ENCODE data around the gene SELP.

SELP gene

GRCh38 chr1:169576241-169576934 lies 53.5 kb downstream of the SELP start:
- DNase-seq (ENCODE audit: low spot score): no peak

GRCh38 chr1:169574336-169574735 lies 55.6 kb downstream of the SELP start:
- DNase-seq (ENCODE audit: low spot score): no peak

- peak; percentile 44 for DNase-seq (ENCODE audit: low spot score)
Measured at GRCh38 chr1:169572187-169572586, 57.7 kb downstream of the SELP start.

GRCh38 chr1:169571450-169571849 lies 58.5 kb downstream of the SELP start:
- DNase-seq (ENCODE audit: low spot score): no peak

- DNase-seq (ENCODE audit: low spot score): peak; percentile 44
Measured at GRCh38 chr1:169570172-169570574, 59.8 kb downstream of the SELP start.

GRCh38 chr1:169568497-169568896 lies 61.4 kb downstream of the SELP start:
- no peak for DNase-seq (ENCODE audit: low spot score)

- DNase-seq (ENCODE audit: low spot score): peak; percentile 9
Measured at GRCh38 chr1:169565335-169566271, 64.3 kb downstream of the SELP start.

- DNase-seq (ENCODE audit: low spot score): no peak
Measured at GRCh38 chr1:169563650-169564049, 66.3 kb downstream of the SELP start.

GRCh38 chr1:169563019-169563615 lies 66.8 kb downstream of the SELP start:
- no peak for DNase-seq (ENCODE audit: low spot score)

GRCh38 chr1:169561692-169562091 lies 68.2 kb downstream of the SELP start:
- DNase-seq (ENCODE audit: low spot score): no peak

- no peak for DNase-seq (ENCODE audit: low spot score)
Measured at GRCh38 chr1:169557131-169557530, 72.8 kb downstream of the SELP start.

- peak; percentile 48 for DNase-seq (ENCODE audit: low spot score)
Measured at GRCh38 chr1:169550294-169550693, 79.6 kb downstream of the SELP start.

- no peak for DNase-seq (ENCODE audit: low spot score)
Measured at GRCh38 chr1:169548282-169548681, 81.6 kb downstream of the SELP start.

GRCh38 chr1:169546087-169546995 lies 83.6 kb downstream of the SELP start:
- DNase-seq (ENCODE audit: low spot score): peak; percentile 66

GRCh38 chr1:169545472-169545871 lies 84.5 kb downstream of the SELP start:
- DNase-seq (ENCODE audit: low spot score): no peak

- DNase-seq (ENCODE audit: low spot score): peak; percentile 75
Measured at GRCh38 chr1:169538998-169539871, 90.7 kb downstream of the SELP start.

Data from LoVo (cell line).